ENCODE measurements around the gene ATP6V1F. TPM values are rescaled to one million over a fixed set of nuclear protein-coding genes. Genes with fewer than 3 reads are reported as not detected.

Gene ATP6V1F
- total RNA-seq, 1 donor from 2014 or later: 162 TPM

GRCh38 chr7:128833148-128833945 is 29.3 kb upstream of the ATP6V1F start:
- H3K27ac Mint-ChIP-seq (ENCODE audit: unreplicated experiment): peak overlapping the region; percentile 76
- H3K9me3 Mint-ChIP-seq (ENCODE audit: unreplicated experiment): no peaks in the 10 kb centered on the region
- peak overlapping the region; percentile 38 for H3K4me3 Mint-ChIP-seq (ENCODE audit: unreplicated experiment)
- H3K4me1 Mint-ChIP-seq (ENCODE audit: unreplicated experiment): peaks cover 45% of the 10 kb centered on the region
- H3K27me3 Mint-ChIP-seq (ENCODE audit: unreplicated experiment): no peaks in the 10 kb centered on the region
- no peak for DNase-seq (ENCODE audit: extremely low spot score, unreplicated experiment)
- TF ChIP-seq, protein P1, sequence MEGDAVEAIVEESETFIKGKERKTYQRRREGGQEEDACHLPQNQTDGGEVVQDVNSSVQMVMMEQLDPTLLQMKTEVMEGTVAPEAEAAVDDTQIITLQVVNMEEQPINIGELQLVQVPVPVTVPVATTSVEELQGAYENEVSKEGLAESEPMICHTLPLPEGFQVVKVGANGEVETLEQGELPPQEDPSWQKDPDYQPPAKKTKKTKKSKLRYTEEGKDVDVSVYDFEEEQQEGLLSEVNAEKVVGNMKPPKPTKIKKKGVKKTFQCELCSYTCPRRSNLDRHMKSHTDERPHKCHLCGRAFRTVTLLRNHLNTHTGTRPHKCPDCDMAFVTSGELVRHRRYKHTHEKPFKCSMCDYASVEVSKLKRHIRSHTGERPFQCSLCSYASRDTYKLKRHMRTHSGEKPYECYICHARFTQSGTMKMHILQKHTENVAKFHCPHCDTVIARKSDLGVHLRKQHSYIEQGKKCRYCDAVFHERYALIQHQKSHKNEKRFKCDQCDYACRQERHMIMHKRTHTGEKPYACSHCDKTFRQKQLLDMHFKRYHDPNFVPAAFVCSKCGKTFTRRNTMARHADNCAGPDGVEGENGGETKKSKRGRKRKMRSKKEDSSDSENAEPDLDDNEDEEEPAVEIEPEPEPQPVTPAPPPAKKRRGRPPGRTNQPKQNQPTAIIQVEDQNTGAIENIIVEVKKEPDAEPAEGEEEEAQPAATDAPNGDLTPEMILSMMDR (IDR thresholded peaks at IDR 0.05): no peak
- peaks cover 3% of the 10 kb centered on the region for H3K36me3 Mint-ChIP-seq (ENCODE audit: unreplicated experiment)

DNA sequence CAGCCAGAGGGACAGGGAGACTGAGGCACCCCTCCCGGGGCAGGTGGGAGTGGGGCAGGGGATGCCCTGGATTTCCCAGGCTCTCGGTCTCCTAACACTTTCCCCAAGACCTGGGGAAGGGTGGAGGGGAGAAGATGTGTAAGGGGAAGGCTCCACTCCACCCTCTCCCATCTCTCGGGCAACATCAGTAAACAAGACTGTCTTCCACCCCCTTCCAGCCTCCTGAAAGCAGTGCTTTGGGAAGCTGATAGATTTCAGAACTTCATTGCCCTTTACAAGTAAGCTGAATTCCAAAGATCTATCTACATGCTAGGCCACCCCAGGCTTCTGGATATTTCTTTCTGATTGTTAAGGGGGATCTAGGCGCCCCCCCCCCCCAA is 28.7 kb upstream of the ATP6V1F start:
- no peaks in the 10 kb centered on the region for H3K27me3 Mint-ChIP-seq (ENCODE audit: unreplicated experiment)
- no peaks in the 10 kb centered on the region for H3K9me3 Mint-ChIP-seq (ENCODE audit: unreplicated experiment)
- H3K36me3 Mint-ChIP-seq (ENCODE audit: unreplicated experiment): peaks cover 3% of the 10 kb centered on the region
- H3K27ac Mint-ChIP-seq (ENCODE audit: unreplicated experiment): peak overlapping the region; percentile 76
- TF ChIP-seq, protein P1 (IDR thresholded peaks at IDR 0.05): no peak
- H3K4me3 Mint-ChIP-seq (ENCODE audit: unreplicated experiment): no peak overlapping the region
- peaks cover 42% of the 10 kb centered on the region for H3K4me1 Mint-ChIP-seq (ENCODE audit: unreplicated experiment)
- no peak for DNase-seq (ENCODE audit: extremely low spot score, unreplicated experiment)

DNA sequence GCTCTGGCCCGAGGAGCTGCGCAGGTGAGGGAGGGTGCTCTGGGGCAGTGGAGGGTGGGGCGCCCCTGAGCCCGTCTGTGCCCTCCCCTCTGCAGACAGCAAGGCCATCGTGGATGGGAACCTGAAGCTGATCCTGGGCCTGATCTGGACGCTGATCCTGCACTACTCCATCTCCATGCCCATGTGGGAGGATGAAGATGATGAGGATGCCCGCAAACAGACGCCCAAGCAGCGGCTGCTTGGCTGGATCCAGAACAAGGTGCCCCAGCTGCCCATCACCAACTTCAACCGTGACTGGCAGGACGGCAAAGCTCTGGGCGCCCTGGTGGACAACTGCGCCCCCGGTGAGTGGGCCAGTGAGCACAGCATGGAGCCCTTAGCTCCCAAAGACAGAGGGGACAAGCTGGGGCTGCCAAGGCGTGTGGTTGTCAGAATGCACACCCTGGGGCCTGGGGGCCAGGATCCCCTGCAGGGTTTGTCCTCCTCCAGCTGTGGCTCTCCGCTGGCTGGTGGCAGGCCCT is 27.4 kb upstream of the ATP6V1F start:
- H3K36me3 Mint-ChIP-seq (ENCODE audit: unreplicated experiment): peaks cover 3% of the 10 kb centered on the region
- H3K27ac Mint-ChIP-seq (ENCODE audit: unreplicated experiment): no peak overlapping the region
- DNase-seq (ENCODE audit: extremely low spot score, unreplicated experiment): no peak
- TF ChIP-seq, protein P1 (IDR thresholded peaks at IDR 0.05): no peak
- peaks cover 37% of the 10 kb centered on the region for H3K4me1 Mint-ChIP-seq (ENCODE audit: unreplicated experiment)
- H3K27me3 Mint-ChIP-seq (ENCODE audit: unreplicated experiment): no peaks in the 10 kb centered on the region
- H3K9me3 Mint-ChIP-seq (ENCODE audit: unreplicated experiment): no peaks in the 10 kb centered on the region
- H3K4me3 Mint-ChIP-seq (ENCODE audit: unreplicated experiment): no peak overlapping the region

DNA sequence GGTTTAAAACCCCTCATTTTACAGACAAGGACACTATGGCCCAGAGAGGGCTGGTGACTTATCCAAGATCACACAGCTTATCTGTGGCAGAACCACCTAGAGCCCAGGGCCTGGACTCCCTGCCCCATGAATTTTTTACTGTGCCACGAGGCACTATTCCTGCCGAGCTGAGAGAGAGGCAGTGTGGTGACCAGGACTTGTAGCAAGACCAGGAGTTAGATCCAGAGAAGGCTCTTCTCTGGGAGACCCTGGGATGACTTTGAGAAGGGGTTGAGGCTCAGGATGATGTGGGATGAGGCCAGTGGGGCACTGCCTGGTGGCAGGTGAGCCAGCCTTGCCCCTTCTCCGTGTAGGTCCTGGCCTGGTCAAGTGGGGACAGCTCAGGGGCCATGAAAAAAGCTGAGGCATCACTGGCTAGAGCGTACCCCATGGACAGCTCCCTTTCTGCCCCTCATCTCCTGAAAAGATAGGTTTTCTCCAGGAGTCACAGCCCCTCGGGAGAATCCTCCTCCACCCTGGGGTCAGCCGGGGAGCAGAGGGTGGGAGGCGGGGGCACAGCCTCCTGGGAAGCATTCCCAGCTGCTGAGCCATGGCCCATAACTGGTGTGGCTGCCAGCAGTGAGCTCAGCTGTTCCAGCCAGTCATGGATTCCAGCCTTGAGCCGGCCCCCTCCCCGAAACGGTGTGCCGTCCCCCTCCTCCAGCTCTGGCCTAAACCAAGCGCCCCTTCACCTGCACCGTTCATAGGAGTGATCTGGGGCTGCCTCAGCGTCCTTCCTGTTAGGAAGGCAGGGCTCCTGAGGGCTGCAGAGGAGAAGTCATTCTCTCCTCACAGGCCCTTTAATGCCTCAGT is 26.6 kb upstream of the ATP6V1F start:
- no peak overlapping the region for H3K27ac Mint-ChIP-seq (ENCODE audit: unreplicated experiment)
- H3K36me3 Mint-ChIP-seq (ENCODE audit: unreplicated experiment): peaks cover 3% of the 10 kb centered on the region
- no peaks in the 10 kb centered on the region for H3K9me3 Mint-ChIP-seq (ENCODE audit: unreplicated experiment)
- no peak for DNase-seq (ENCODE audit: extremely low spot score, unreplicated experiment)
- no peaks in the 10 kb centered on the region for H3K27me3 Mint-ChIP-seq (ENCODE audit: unreplicated experiment)
- H3K4me3 Mint-ChIP-seq (ENCODE audit: unreplicated experiment): no peak overlapping the region
- H3K4me1 Mint-ChIP-seq (ENCODE audit: unreplicated experiment): peaks cover 32% of the 10 kb centered on the region
- TF ChIP-seq, protein P1 (IDR thresholded peaks at IDR 0.05): no peak
